Spleen (tissue), 11 donors: ENCODE data around the gene CDC34. TPM values are rescaled to one million over a fixed set of nuclear protein-coding genes. Genes with fewer than 3 reads are reported as not detected.
A peak's percentile ranks its signal among the peaks of the same experiment; 100 is the strongest.

Source experiments
- DNase-seq: peaks from one replicate; pipeline ENCODE4 v3.0.0-alpha.2; 2020
- H3K27ac ChIP-seq, 8 donors: fragments of 200-600 bp; sonication (generic) in 7 of 8; 1 replicate in 4 of 8; 2 replicates in 4 of 8; pipeline versions ENCODE4 v1.5.0 to v1.8.0; 2016 to 2021; ENCODE audit warnings: inconsistent platforms in 4 of 8, mild to moderate bottlenecking in 4 of 8, moderate library complexity in 1 of 8
- H3K27me3 ChIP-seq, 7 donors: fragments of 200-600 bp; sonication (generic) in 6 of 7; replicated peaks in 1 of 7; 1 replicate in 4 of 7; 2 replicates in 3 of 7; pipeline versions ENCODE4 v1.5.0 to v1.8.0; 2016 to 2021; ENCODE audit warnings: inconsistent platforms in 3 of 7, mild to moderate bottlenecking in 1 of 7
- H3K36me3 ChIP-seq, 6 donors: fragments of 200-600 bp; sonication (generic) in 5 of 6; 1 replicate in 4 of 6; 2 replicates in 2 of 6; pipeline versions ENCODE4 v1.5.0 to v1.8.0; 2016 to 2021; ENCODE audit warnings: inconsistent platforms in 2 of 6
- H3K4me1 ChIP-seq, 6 donors: fragments of 200-600 bp; sonication (generic) in 5 of 6; 1 replicate in 3 of 6; 2 replicates in 3 of 6; pipeline versions ENCODE4 v1.5.0 to v1.8.0; 2016 to 2021; ENCODE audit warnings: inconsistent platforms in 3 of 6
- H3K4me3 ChIP-seq, 8 donors: fragments of 200-600 bp; sonication (generic) in 7 of 8; 1 replicate in 4 of 8; 2 replicates in 4 of 8; pipeline versions ENCODE4 v1.5.0 to v1.8.0; 2016 to 2021; ENCODE audit warnings: inconsistent platforms in 4 of 8, mild to moderate bottlenecking in 4 of 8, moderate library complexity in 2 of 8
- H3K9me3 ChIP-seq, 8 donors: fragments of 200-600 bp; sonication (generic) in 7 of 8; 1 replicate in 4 of 8; 2 replicates in 4 of 8; pipeline versions ENCODE4 v1.5.0 to v1.8.0; 2016 to 2021; ENCODE audit warnings: inconsistent platforms in 4 of 8
- POLR2A ChIP-seq, 3 donors: fragments of 450-650 bp; IDR thresholded peaks; one replicate each; pipeline ENCODE4 v1.5.1; 2017; ENCODE audit warnings: antibody characterized with exemption in 3 of 3, mild to moderate bottlenecking in 1 of 3
- POLR2AphosphoS5 ChIP-seq, 3 donors: sonication (generic); formaldehyde crosslinking; IDR thresholded peaks; one replicate each; pipeline ENCODE4 v1.5.1; 2017; ENCODE audit warnings: antibody characterized with exemption in 3 of 3
- WGBS, 5 donors: extraction: QIAGEN DNeasy Blood & Tissue Kit in 3 of 5; methylation state at CpG; one replicate each; pipeline versions ENCODE4 v1.1.5 to v1.1.7; 2013 to 2018; 5-methylcytosine and 5-hydroxymethylcytosine counted together
- intact Hi-C: fragments of 100-400 bp; cut with DNase I; formaldehyde crosslinking; loops from one replicate; pipeline ENCODE4 v1.15.0; 2023; ENCODE audit warnings: low total_unique reads
- polyA plus RNA-seq, 3 donors: library from polyadenylated mRNA; stranded (reverse); fragments of 200-250 nt; gene quantifications; one replicate each; pipeline ENCODE4 v1.2.1, GENCODE V29; 2013
- total RNA-seq, 7 donors: library from RNA; depleted of rRNA in 3 of 7; stranded (reverse); fragments of >200 nt in 3 of 7; fragmentation: NEBNext Ultra II Directional in 4 of 7; extraction: Animal tissue kit (Norgen Biotek cat#: 25700) in 4 of 7; gene quantifications; one replicate each; pipeline versions ENCODE4 v1.1.0 to v1.2.1, GENCODE V29; 2016 to 2021
- TF ChIP-seq, protein P1 (sequence below), 11 experiments: fragments of 200-600 bp in 7 of 11; fragments of 450-650 bp in 4 of 11; sonication (generic) in 4 of 11; IDR thresholded peaks in 8 of 11; conservative IDR thresholded peaks in 3 of 11; 1 replicate in 7 of 11; 2 replicates in 4 of 11; pipeline versions ENCODE4 v1.4.0 to v1.8.0; 2016 to 2021; ENCODE audit warnings: antibody characterized with exemption in 11 of 11, inconsistent platforms in 4 of 11, mild to moderate bottlenecking in 1 of 11
- donor health status: healthy with polysubstance abuse.
- donor health status: DM: no; HTN: no; CAD: no; lungs with moderate emphysema.
- donor health status: DM: no; HTN: no; CAD: no.
- donor health status: Bipolar disorder and iron deficiency.
- donor health status: healthy.
- donor health status: DM: no; HTN: no; CAD: no.
- donor health status: DM: yes; HTN: yes; CAD: no.

CDC34 gene
- total and polyA plus RNA-seq, 10 donors = 35.9 to 83.9 (median 49.3) TPM

DNA sequence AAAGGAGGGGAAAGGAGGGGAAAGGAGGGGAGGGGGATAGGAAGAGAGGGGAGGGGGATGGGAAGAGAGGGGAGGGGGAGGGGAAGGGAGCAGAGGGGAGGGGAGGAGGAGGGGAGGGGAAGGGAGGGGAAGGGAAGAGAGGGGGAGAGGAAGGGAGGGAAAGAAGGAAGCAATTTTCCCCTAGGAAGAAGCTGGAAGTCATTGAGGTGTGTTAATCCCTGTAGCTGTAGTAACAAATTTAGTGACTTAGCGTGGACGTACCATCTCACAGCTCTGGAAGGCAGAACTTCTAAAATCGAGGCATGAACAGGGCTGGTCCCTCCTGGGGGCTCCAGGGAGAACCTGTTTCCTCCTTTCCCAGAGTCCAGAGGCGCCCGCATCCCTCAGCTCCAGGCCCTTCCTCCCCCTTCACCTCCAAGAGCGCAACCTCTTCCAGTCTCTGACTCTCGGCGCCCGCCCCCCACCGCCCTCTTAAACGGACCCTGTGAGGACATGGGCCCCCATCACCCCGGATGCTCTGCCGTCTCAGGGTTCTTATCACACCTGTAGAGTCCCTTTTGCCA is 5.6 kb upstream of the CDC34 start:
- intact Hi-C loops = no loop called here

DNA sequence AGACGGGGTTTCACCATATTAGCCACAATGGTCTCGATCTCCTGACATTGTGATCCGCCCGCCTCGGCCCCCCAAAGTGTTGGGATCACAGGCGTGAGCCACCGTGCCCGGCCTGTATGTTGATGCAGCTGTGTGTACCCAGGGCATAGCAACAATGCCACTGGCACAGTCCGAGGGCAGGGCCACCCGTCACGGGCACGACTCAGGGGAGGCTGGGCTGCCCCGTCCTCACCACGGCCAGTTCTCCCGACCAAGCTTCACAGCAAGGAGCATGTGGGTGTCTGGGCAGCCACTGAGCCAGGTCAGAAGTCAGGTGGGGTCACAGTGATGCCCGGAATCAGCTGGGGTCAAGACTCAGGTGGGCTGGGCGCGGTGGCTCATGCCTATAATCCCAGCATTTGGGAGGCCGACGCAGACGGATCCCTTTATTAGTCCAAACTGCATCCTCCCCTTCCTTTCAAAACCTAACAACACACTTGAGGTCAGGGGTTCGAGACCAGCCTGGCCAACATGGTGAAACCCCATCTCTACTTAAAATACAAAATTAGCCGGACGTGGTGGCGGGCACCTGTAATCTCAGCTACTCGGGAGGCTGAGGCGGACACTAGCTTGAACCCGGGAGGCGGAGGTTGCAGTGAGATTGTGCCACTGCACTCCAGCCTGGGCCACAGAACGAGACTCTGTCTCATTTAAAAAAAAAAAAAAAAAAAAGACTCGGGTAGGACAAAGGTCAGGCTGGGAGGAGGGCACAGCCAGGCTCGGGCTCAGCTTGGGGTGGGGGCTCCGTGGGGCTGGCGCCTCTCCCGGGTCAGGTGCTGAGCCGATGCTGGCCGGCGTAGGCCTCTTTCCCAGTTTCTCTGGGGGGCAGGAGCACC is 1.2 kb upstream of the CDC34 start:
- TF ChIP-seq, protein P1, sequence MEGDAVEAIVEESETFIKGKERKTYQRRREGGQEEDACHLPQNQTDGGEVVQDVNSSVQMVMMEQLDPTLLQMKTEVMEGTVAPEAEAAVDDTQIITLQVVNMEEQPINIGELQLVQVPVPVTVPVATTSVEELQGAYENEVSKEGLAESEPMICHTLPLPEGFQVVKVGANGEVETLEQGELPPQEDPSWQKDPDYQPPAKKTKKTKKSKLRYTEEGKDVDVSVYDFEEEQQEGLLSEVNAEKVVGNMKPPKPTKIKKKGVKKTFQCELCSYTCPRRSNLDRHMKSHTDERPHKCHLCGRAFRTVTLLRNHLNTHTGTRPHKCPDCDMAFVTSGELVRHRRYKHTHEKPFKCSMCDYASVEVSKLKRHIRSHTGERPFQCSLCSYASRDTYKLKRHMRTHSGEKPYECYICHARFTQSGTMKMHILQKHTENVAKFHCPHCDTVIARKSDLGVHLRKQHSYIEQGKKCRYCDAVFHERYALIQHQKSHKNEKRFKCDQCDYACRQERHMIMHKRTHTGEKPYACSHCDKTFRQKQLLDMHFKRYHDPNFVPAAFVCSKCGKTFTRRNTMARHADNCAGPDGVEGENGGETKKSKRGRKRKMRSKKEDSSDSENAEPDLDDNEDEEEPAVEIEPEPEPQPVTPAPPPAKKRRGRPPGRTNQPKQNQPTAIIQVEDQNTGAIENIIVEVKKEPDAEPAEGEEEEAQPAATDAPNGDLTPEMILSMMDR (IDR thresholded peaks at IDR 0.05 in 8 of 11, conservative IDR thresholded peaks at IDR 0.05 in 3 of 11) = no peak
- TF ChIP-seq POLR2AphosphoS5 (IDR thresholded peaks at IDR 0.05) (no peak), POLR2A (IDR thresholded peaks at IDR 0.05) (no peak)
- intact Hi-C loops = loop anchor here (5.0 kb wide), 1 partner anchor 42 kb away; the partner anchor contains the start of gene BSG
- 65 to 72% (median 70%) methylated on average over 34 to 38 of the region's 38 CpGs for WGBS, 5 donors
- H3K27me3 ChIP-seq = peaks cover 0 to 20% (median 0%) of the 10 kb centered on the region in 7 donors
- H3K27ac ChIP-seq = peak overlapping the region; percentile 92 to 99 (median 96)
- peaks cover 0 to 11% (median 2%) of the 10 kb centered on the region in 6 donors for H3K36me3 ChIP-seq
- H3K4me1 ChIP-seq = peaks cover 17 to 43% (median 34%) of the 10 kb centered on the region in 6 donors
- no peaks in the 10 kb centered on the region for H3K9me3 ChIP-seq
- peak overlapping the region; percentile 78 to 99 (median 96) for H3K4me3 ChIP-seq
- DNase-seq = no peak

More for the DNA sequence above, 5.6 kb upstream of the CDC34 start:
- H3K4me1 ChIP-seq = peaks cover 5 to 9% (median 8%) of the 10 kb centered on the region in 6 donors
- H3K9me3 ChIP-seq = peaks cover 0 to 3% (median 0%) of the 10 kb centered on the region in 8 donors
- no peaks in the 10 kb centered on the region for H3K36me3 ChIP-seq
- no peak for TF ChIP-seq POLR2A (IDR thresholded peaks at IDR 0.05)
- TF ChIP-seq, protein P1 (IDR thresholded peaks at IDR 0.05 in 8 of 11, conservative IDR thresholded peaks at IDR 0.05 in 3 of 11) = no peak
- WGBS, 5 donors = 58 to 67% (median 63%) methylated on average over 13 of the region's 13 CpGs
- H3K27me3 ChIP-seq = peaks cover 0 to 24% (median 0%) of the 10 kb centered on the region in 7 donors
- no peak overlapping the region for H3K4me3 ChIP-seq
- DNase-seq = no peak
- no peak overlapping the region for H3K27ac ChIP-seq

DNA sequence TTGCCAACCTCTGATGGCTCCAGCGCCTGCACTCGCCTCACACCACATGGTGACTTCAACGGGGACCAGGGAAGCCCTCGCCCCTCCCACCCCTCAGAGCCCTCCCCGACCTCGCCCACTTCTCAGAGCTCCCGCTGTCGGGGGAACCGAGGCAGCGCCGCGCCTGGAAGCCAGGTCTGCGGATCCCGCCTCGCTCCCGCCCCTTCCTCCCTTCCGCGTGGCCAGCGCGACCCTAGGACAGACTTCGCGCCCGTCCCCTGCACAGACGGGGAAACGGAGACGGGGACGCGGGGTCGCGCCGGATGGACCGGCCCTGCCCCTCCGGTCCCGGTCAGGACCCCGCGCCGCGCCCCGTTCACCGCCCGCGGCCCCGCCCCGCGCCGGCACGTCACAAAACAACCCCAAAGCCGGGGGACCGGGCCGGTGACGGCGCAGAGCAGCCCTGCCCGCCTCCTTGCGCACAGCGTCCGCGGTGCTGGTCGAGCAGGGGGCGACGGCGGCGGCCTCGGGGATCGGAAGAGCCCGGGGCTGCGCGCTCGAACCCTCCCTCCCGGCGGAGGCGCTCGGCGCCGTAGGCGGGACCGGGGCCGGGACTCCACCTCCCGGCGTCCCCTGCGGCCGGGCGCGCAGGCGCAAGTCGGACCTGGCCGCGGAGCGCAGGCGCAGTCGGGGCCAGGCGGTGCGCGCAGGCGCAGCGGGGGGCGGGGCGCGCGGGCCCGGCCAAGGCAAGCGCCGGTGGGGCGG is 379 bp upstream of the CDC34 start:
- intact Hi-C loops = loop anchor here (5.0 kb wide), 1 partner anchor 41 kb away; the partner anchor contains the start of gene BSG
- Histone ChIP-seq H3K4me3 (peak overlapping the region; percentile 78 to 99 (median 96)), H3K36me3 (peaks cover 0 to 19% (median 10%) of the 10 kb centered on the region in 6 donors), H3K4me1 (peaks cover 17 to 46% (median 38%) of the 10 kb centered on the region in 6 donors), H3K27me3 (peaks cover 0 to 16% (median 0%) of the 10 kb centered on the region in 7 donors), H3K9me3 (no peaks in the 10 kb centered on the region), H3K27ac (peak overlapping the region; percentile 92 to 99 (median 96))
- DNase-seq = peak; percentile 93
- TF ChIP-seq, protein P1 (IDR thresholded peaks at IDR 0.05 in 8 of 11, conservative IDR thresholded peaks at IDR 0.05 in 3 of 11) = peak in 2 of 11 experiments; percentile 8 to 11
- peak; percentile 74 to 81 (median 79) for TF ChIP-seq POLR2AphosphoS5 (IDR thresholded peaks at IDR 0.05)
- TF ChIP-seq POLR2A (IDR thresholded peaks at IDR 0.05) = peak in 1 of 3 donors; percentile 39
- WGBS, 5 donors = 0 to 1% (median 1%) methylated on average over 20 to 103 of the region's 103 CpGs
